Thoracic aorta (tissue), 2 donors: ENCODE results near the gene TAAR8. TPM values are rescaled to one million over a fixed set of nuclear protein-coding genes. Genes with fewer than 3 reads are reported as not detected.
A peak's percentile ranks its signal among the peaks of the same experiment; 100 is the strongest.

Experiments
- ATAC-seq: fragments of 150-250 bp; one replicate; pipeline ENCODE4 v1.8.0; 2017; ENCODE audit warnings: low read depth; ENCODE audit not compliant: insufficient number of reproducible peaks, low FRiP score
- DNase-seq: peaks from one replicate; pipeline ENCODE4 v3.0.0-alpha.2; 2020; ENCODE audit warnings: low spot score
- H3K27ac ChIP-seq, 2 donors: fragments of 200-600 bp; sonication (generic); 1 replicate in 1 of 2; 2 replicates in 1 of 2; pipeline ENCODE4 v1.5.1; 2016; ENCODE audit warnings: mild to moderate bottlenecking in 2 of 2, moderate library complexity in 2 of 2
- H3K27me3 ChIP-seq: fragments of 200-600 bp; sonication (generic); replicated peaks from 2 replicates; pipeline ENCODE4 v1.6.0; 2016; ENCODE audit warnings: mild to moderate bottlenecking; ENCODE audit not compliant: insufficient read depth
- H3K36me3 ChIP-seq: fragments of 200-600 bp; sonication (generic); one replicate; pipeline ENCODE4 v1.5.1; 2016
- H3K4me1 ChIP-seq, 2 donors: fragments of 200-600 bp; sonication (generic); 1 replicate in 1 of 2; 2 replicates in 1 of 2; pipeline versions ENCODE4 v1.5.1 to v1.6.0; 2016; ENCODE audit warnings: low read depth in 2 of 2, mild to moderate bottlenecking in 1 of 2; ENCODE audit not compliant: control insufficient read depth in 1 of 2
- H3K4me3 ChIP-seq: fragments of 200-600 bp; sonication (generic); 2 replicates; pipeline ENCODE4 v1.5.1; 2016; ENCODE audit warnings: mild to moderate bottlenecking
- H3K9me3 ChIP-seq: fragments of 200-600 bp; sonication (generic); 2 replicates; pipeline ENCODE4 v1.5.1; 2016
- total RNA-seq, 2 donors: library from RNA; depleted of rRNA; stranded (reverse); fragments of >200 nt; gene quantifications; one replicate each; pipeline versions ENCODE4 v1.1.0 to v1.2.3, GENCODE V29; 2016
- TF ChIP-seq, protein P1 (sequence below): fragments of 200-600 bp; sonication (generic); IDR thresholded peaks from one replicate; pipeline ENCODE4 v1.5.1; 2019; ENCODE audit warnings: antibody characterized with exemption

Gene TAAR8
- total RNA-seq, 2 donors from 2014 or later, result not detected

DNA sequence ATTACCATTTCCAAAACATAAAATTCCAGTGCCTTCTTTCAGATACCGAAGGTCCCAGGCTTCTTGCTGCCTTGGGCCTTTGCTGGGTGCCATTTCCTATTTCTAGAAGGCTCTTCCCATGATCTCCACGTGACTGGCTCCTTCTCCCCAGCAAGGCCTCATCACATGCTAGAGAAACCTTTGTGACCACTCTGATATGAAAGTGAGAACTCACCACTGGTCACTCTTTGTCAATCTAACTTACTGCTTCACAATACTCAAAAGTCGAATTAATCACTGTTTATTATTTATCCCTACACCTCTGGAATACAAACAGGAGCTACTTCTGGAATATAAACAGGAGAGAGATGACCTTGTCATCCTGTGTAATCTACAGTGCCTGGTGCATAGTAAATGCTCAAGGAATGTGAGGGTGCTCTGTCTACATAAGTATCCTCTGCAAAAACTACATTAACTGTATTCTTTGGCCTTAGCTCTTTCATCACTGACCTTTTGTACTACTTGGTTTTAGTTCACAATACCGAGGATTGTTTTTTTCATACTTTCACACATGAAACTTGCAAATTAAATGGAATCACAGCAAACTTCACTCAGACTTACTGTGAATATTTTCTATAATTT lies 41.2 kb upstream of the TAAR8 start:
- TF ChIP-seq, protein P1, sequence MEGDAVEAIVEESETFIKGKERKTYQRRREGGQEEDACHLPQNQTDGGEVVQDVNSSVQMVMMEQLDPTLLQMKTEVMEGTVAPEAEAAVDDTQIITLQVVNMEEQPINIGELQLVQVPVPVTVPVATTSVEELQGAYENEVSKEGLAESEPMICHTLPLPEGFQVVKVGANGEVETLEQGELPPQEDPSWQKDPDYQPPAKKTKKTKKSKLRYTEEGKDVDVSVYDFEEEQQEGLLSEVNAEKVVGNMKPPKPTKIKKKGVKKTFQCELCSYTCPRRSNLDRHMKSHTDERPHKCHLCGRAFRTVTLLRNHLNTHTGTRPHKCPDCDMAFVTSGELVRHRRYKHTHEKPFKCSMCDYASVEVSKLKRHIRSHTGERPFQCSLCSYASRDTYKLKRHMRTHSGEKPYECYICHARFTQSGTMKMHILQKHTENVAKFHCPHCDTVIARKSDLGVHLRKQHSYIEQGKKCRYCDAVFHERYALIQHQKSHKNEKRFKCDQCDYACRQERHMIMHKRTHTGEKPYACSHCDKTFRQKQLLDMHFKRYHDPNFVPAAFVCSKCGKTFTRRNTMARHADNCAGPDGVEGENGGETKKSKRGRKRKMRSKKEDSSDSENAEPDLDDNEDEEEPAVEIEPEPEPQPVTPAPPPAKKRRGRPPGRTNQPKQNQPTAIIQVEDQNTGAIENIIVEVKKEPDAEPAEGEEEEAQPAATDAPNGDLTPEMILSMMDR, result no peak
- DNase-seq (no peak), ATAC-seq (no peak)
- Histone ChIP-seq H3K9me3 (no peaks in the 10 kb centered on the region), H3K4me3 (peak overlapping the region; percentile 90), H3K4me1 (peaks cover 49 to 65% of the 10 kb centered on the region in 2 donors), H3K36me3 (no peaks in the 10 kb centered on the region), H3K27ac (peak overlapping the region; percentile 73 to 75), H3K27me3 (no peaks in the 10 kb centered on the region)

DNA sequence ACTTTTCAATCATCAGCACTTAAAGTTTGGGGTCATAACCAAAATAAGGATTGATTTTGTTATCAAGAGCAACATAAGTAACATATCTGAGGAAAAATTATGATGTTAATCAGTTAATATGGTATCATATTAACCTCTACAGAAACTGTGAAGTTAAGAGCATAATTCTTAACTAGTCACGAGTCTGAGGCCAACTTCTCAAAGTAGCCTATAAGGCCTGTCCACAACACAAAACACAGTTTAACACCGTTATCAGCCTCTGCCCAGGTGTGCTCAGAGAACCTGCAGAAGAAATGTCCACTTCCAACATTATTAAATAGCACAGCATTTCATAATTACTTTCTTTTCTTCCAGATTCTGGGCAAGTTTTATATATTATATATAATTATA lies 40.6 kb upstream of the TAAR8 start:
- no peaks in the 10 kb centered on the region for H3K27me3 ChIP-seq
- DNase-seq, result no peak
- no peak for ATAC-seq
- peak overlapping the region; percentile 90 for H3K4me3 ChIP-seq
- TF ChIP-seq, protein P1, result no peak
- peak overlapping the region; percentile 73 to 75 for H3K27ac ChIP-seq
- no peaks in the 10 kb centered on the region for H3K36me3 ChIP-seq
- no peaks in the 10 kb centered on the region for H3K9me3 ChIP-seq
- H3K4me1 ChIP-seq, result peaks cover 45 to 60% of the 10 kb centered on the region in 2 donors

DNA sequence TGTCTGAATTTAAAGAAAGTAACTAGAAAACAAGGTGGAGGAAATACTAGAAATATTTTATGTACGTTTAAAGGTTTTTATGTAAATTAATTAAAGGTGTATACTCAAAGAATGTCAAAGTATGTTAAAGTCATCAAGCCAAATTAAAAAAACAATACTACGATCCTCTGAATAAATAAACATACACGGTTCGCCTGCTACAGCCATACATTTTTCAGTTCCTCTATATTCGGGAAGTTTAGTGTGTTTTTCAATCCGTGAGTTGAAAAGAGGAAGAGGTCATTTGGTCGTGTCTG lies 40.2 kb upstream of the TAAR8 start:
- Histone ChIP-seq H3K27me3 (no peaks in the 10 kb centered on the region), H3K9me3 (no peaks in the 10 kb centered on the region), H3K36me3 (no peaks in the 10 kb centered on the region), H3K4me3 (peak overlapping the region; percentile 90), H3K4me1 (peaks cover 40 to 59% of the 10 kb centered on the region in 2 donors), H3K27ac (peak overlapping the region; percentile 73 to 75)
- TF ChIP-seq, protein P1, result no peak
- DNase-seq (no peak), ATAC-seq (no peak)

DNA sequence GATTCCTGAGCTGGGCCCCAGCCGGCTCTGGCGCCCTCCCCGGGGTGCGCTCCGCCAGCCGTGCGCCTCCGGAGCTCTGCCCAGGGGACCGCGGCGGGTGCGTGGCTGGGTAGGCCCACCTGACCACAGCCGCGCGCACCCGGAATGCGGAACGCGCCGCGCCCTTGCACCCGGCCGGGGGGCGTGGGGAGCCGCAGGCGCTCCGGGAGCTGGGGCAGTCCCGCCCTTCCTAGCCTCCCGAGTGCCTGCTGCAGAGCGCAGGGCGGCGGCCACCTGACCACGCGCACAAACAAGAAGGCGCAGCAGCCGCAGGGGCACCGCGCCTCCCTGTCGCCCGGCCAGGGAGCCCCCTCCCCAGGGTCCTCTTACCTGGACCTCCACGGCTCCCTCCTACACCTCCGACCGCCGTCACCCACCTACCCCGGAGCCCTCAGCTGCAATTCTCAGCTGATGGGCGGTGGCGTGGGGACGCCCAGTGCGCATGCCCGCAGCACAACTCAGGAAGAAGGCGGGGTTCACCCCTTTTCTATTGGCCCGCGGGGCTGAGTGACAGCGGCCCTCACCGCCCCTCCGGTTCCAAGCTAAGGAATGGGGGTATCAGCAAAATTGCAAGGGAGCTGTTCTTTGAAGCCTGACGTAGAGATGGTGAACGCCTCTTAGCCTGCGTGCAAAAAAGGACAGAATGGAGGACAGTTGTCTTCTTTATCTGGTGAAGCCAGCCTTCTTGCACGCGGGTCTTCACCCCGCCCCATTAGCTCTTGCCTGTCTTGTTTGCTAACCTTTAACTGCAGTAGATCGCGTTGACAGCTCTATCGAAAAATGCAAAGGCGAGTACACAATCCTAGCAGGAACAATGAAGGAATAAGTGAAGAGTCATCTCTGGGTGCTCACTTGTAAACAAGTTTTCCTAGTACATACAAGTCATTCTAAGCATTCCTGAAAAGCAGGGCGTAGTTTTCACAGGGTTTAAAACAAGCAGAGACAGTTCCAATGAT lies 39.5 kb upstream of the TAAR8 start, which contains the start of gene STX7:
Gene STX7 (minus strand): TSS at position 479 of the 995 bp plus-strand sequence. CDS start 9,586 bp downstream, outside the sequence.
- H3K4me3 ChIP-seq, result peak within 1 kb of the TSS; percentile 90

More for the DNA sequence above, 39.5 kb upstream of the TAAR8 start, which contains the start of gene STX7:
- peak; percentile 87 for ATAC-seq
- Histone ChIP-seq H3K9me3 (no peaks in the 10 kb centered on the region), H3K4me1 (peaks cover 35 to 54% of the 10 kb centered on the region in 2 donors), H3K27me3 (no peaks in the 10 kb centered on the region), H3K36me3 (no peaks in the 10 kb centered on the region), H3K27ac (peak within 1 kb of the TSS; percentile 73 to 75)
- TF ChIP-seq, protein P1, result no peak
- peak; percentile 43 for DNase-seq
